Transverse colon (tissue), 4 donors: ENCODE measurements around the gene PODNL1.

Source experiments
- CTCF ChIP-seq, 5 experiments: fragments of 200-600 bp in 3 of 5; fragments of 450-650 bp in 2 of 5; sonication (generic) in 3 of 5; IDR thresholded peaks; 1 replicate in 2 of 5; 2 replicates in 3 of 5; pipeline ENCODE4 v1.5.1; 2016 to 2017; ENCODE audit warnings: antibody characterized with exemption in 5 of 5, inconsistent platforms in 3 of 5, mild to moderate bottlenecking in 2 of 5, moderate library complexity in 1 of 5
- EP300 ChIP-seq: sonication (generic); formaldehyde crosslinking; IDR thresholded peaks from one replicate; pipeline ENCODE4 v1.6.1; 2017; ENCODE audit warnings: antibody characterized with exemption, low read depth
- POLR2A ChIP-seq: fragments of 450-650 bp; IDR thresholded peaks from one replicate; pipeline ENCODE4 v1.6.1; 2016; ENCODE audit warnings: antibody characterized with exemption, mild to moderate bottlenecking, moderate library complexity
- POLR2AphosphoS5 ChIP-seq, 3 donors: sonication (generic); formaldehyde crosslinking; IDR thresholded peaks; one replicate each; pipeline ENCODE4 v1.6.1; 2016; ENCODE audit warnings: antibody characterized with exemption in 3 of 3

- TF ChIP-seq CTCF (IDR thresholded peaks at IDR 0.05) (no peak), POLR2A (no peak), POLR2AphosphoS5 (IDR thresholded peaks at IDR 0.05) (no peak), EP300 (no peak)
These were observed 24.9 kb downstream of the PODNL1 start for GRCh38 chr19:13913352-13913751.
